Cortex of kidney (tissue), 1 donor: Measurements from ENCODE around the gene KCNA2.

Experiments used
- DNase-seq: peaks from one replicate; lab custom pipeline; 2025; lab: John Stamatoyannopoulos, UW

The KCNA2 gene

GRCh38 chr1:110602466-110602865 lies 3.7 kb downstream of the KCNA2 start:
- no peak for DNase-seq

- DNase-seq, result no peak
Measured at GRCh38 chr1:110601332-110601731, 4.8 kb downstream of the KCNA2 start.

- no peak for DNase-seq
Measured at GRCh38 chr1:110600716-110601115, 5.4 kb downstream of the KCNA2 start.

GRCh38 chr1:110597966-110598365 lies 8.2 kb downstream of the KCNA2 start:
- no peak for DNase-seq

GRCh38 chr1:110596312-110596711 lies 9.8 kb downstream of the KCNA2 start:
- DNase-seq, result no peak

- no peak for DNase-seq
Measured at GRCh38 chr1:110595353-110595710, 10.8 kb downstream of the KCNA2 start.

- DNase-seq, result no peak
Measured at GRCh38 chr1:110594456-110595352, 11.5 kb downstream of the KCNA2 start.

- no peak for DNase-seq
Measured at GRCh38 chr1:110593902-110594301, 12.3 kb downstream of the KCNA2 start.

- no peak for DNase-seq
Measured at GRCh38 chr1:110591956-110592355, 14.2 kb downstream of the KCNA2 start.

GRCh38 chr1:110588991-110589390 lies 17.2 kb downstream of the KCNA2 start:
- no peak for DNase-seq

GRCh38 chr1:110588486-110588885 lies 17.7 kb downstream of the KCNA2 start:
- DNase-seq, result no peak

GRCh38 chr1:110587906-110588305 lies 18.3 kb downstream of the KCNA2 start:
- no peak for DNase-seq

- DNase-seq, result no peak
Measured at GRCh38 chr1:110585481-110585880, 20.7 kb downstream of the KCNA2 start.

- DNase-seq, result no peak
Measured at GRCh38 chr1:110584045-110584444, 22.1 kb downstream of the KCNA2 start.

GRCh38 chr1:110583505-110583904 lies 22.7 kb downstream of the KCNA2 start:
- DNase-seq, result no peak

- no peak for DNase-seq
Measured at GRCh38 chr1:110582378-110582777, 23.8 kb downstream of the KCNA2 start.

GRCh38 chr1:110581682-110582145 lies 24.4 kb downstream of the KCNA2 start:
- DNase-seq, result no peak

GRCh38 chr1:110580244-110580643 lies 25.9 kb downstream of the KCNA2 start:
- DNase-seq, result no peak

GRCh38 chr1:110579460-110579859 lies 26.7 kb downstream of the KCNA2 start:
- DNase-seq, result no peak

- DNase-seq, result no peak
Measured at GRCh38 chr1:110576441-110576840, 29.7 kb downstream of the KCNA2 start.

GRCh38 chr1:110573314-110573713 lies 32.8 kb downstream of the KCNA2 start:
- no peak for DNase-seq

GRCh38 chr1:110572751-110573150 lies 33.4 kb downstream of the KCNA2 start:
- DNase-seq, result no peak

- no peak for DNase-seq
Measured at GRCh38 chr1:110570901-110571300, 35.3 kb downstream of the KCNA2 start.

GRCh38 chr1:110570307-110570706 lies 35.9 kb downstream of the KCNA2 start:
- no peak for DNase-seq
